ENCODE measurements around the gene RNF225. TPM values are rescaled to one million over a fixed set of nuclear protein-coding genes. Genes with fewer than 3 reads are reported as not detected.

Gene RNF225
- total RNA-seq, 1 donor from 2014 or later: 0.36 TPM

DNA sequence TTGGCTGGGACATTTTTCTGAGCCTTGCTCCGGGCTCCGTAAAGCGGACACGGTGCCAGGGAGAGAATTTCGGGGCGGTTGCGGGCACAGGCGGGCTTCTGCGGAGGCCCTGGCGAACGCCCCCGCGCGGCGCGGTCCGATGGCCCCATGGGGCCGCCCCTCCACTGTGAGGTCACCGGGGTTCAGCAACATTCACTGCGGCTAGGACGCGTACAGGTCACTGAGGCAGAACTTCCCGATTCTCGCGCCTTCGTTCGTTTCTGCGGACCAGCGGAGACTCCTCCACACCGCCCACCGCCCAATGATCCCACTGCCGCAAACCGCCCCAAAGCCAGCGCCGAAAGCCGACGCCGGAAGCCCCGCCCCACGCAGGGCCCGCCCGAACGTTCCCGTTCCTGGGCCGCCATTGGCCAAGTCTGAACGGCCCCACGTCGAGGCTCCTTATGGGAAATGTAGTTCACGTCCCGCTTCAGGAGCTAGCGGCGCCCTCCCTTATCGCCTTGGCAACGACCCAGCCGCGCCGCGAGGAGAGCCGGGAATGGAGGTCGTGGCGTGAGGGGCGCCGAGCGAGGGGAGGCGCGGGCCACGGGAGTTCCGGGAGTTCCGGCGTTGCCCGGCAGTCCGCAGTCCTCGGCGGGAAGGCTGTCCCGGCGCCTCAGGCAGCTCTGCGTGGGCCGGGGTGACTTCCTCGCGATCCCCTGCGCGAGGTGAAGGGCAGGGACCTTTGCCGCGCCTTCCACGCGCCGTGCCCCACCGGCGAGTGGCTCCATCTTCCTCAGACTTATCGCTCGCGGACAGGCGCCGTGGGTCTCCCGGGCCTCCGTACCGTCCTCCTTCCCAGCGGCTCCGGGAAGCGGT, 12.9 kb downstream of the RNF225 start, which contains the start of gene ZNF584:
Gene ZNF584, plus strand, starts transcription at position 498 of the 858 bp plus-strand sequence. CDS start 499 bp downstream, outside the sequence.
- DNase-seq (ENCODE audit: low read depth): peak; percentile 85
- Histone ChIP-seq H3K36me3 (ENCODE audit: insufficient read depth, low read length) (no peaks in the 10 kb centered on the region), H3K27me3 (ENCODE audit: insufficient read depth, low read length) (no peaks in the 10 kb centered on the region), H3K4me2 (ENCODE audit: low read length) (peak within 1 kb of the TSS; percentile 93), H3K27ac (ENCODE audit: low read depth, low read length) (peak within 1 kb of the TSS; percentile 74), H3K9ac (ENCODE audit: low read length) (peak within 1 kb of the TSS; percentile 86), H3K9me3 (ENCODE audit: insufficient read depth, low read depth, low read length) (no peaks in the 10 kb centered on the region), H3K79me2 (ENCODE audit: insufficient read depth, low read length) (peaks cover 32% of the 10 kb centered on the region), H4K20me1 (ENCODE audit: insufficient read depth, low read length) (no peaks in the 10 kb centered on the region), H3K4me3 (ENCODE audit: insufficient read depth, low read depth, low read length) (peak within 1 kb of the TSS; percentile 75), H2AFZ (ENCODE audit: low read depth, low read length) (peak within 1 kb of the TSS; percentile 98), H3K4me1 (ENCODE audit: insufficient read depth, low read length) (peaks cover 15% of the 10 kb centered on the region)
- Mint-ChIP-seq H3K27me3 (ENCODE audit: low read depth, unreplicated experiment) (no peaks in the 10 kb centered on the region), H3K27ac (ENCODE audit: unreplicated experiment) (peak within 1 kb of the TSS; percentile 83), H3K9me3 (ENCODE audit: unreplicated experiment) (no peaks in the 10 kb centered on the region), H3K36me3 (ENCODE audit: low read depth, unreplicated experiment) (no peaks in the 10 kb centered on the region), H3K4me3 (ENCODE audit: unreplicated experiment) (peak within 1 kb of the TSS; percentile 90), H3K4me1 (ENCODE audit: low read depth, unreplicated experiment) (peaks cover 3% of the 10 kb centered on the region)
- no peak for TF ChIP-seq EZH2 (IDR thresholded peaks at IDR 0.05; ENCODE audit: insufficient read depth, low read length)
- TF ChIP-seq, protein P1, sequence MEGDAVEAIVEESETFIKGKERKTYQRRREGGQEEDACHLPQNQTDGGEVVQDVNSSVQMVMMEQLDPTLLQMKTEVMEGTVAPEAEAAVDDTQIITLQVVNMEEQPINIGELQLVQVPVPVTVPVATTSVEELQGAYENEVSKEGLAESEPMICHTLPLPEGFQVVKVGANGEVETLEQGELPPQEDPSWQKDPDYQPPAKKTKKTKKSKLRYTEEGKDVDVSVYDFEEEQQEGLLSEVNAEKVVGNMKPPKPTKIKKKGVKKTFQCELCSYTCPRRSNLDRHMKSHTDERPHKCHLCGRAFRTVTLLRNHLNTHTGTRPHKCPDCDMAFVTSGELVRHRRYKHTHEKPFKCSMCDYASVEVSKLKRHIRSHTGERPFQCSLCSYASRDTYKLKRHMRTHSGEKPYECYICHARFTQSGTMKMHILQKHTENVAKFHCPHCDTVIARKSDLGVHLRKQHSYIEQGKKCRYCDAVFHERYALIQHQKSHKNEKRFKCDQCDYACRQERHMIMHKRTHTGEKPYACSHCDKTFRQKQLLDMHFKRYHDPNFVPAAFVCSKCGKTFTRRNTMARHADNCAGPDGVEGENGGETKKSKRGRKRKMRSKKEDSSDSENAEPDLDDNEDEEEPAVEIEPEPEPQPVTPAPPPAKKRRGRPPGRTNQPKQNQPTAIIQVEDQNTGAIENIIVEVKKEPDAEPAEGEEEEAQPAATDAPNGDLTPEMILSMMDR (IDR thresholded peaks at IDR 0.05; ENCODE audit: insufficient read depth, low read depth, low read length): no peak
- no peak for FAIRE-seq

DNA sequence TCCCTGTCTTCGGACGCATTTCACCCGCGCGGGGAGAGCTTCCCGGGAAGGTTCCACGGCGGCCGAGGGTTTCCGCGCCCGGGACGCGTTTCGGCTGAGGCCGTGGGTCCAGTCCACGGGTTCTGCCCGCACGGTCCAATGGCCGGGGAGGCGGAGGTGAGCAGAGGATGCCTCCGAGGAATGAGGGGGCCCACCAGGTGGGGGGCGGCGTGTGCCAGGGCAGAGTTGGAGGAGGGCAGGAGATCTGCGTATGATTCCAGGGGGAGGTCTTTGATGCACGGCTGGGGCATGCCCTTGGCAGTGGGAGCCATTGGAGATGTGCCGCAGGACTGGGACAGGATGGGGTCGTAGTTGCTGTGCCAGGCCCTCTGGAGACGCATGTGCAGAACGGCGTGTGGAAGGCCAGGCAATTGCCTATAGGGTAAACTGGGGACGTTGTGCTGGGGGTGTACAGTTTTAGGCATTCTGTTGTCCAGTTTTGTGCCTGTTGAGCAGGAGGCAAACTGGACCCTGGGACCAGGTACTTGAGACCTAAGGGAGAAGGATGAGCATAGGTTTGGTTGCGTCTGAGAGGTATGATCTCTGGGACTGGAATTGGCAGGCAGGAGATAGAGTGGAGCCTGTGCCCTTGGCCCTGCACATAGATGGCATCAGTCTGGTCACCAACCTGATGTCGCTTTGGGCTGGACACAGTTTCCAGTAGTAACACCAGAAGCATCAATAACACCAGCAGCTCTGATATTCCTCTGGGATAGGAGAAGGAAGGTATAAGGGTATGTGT, 13.7 kb downstream of the RNF225 start:
- H3K36me3 Mint-ChIP-seq (ENCODE audit: low read depth, unreplicated experiment): peaks cover 1% of the 10 kb centered on the region
- DNase-seq (ENCODE audit: low read depth): no peak
- H3K4me1 ChIP-seq (ENCODE audit: insufficient read depth, low read length): peaks cover 15% of the 10 kb centered on the region
- peak overlapping the region; percentile 86 for H3K9ac ChIP-seq (ENCODE audit: low read length)
- H3K79me2 ChIP-seq (ENCODE audit: insufficient read depth, low read length): peaks cover 32% of the 10 kb centered on the region
- H3K27ac Mint-ChIP-seq (ENCODE audit: unreplicated experiment): peak overlapping the region; percentile 34
- H3K4me3 ChIP-seq (ENCODE audit: insufficient read depth, low read depth, low read length): peak overlapping the region; percentile 75
- peak overlapping the region; percentile 98 for H2AFZ ChIP-seq (ENCODE audit: low read depth, low read length)
- no peak for TF ChIP-seq EZH2 (IDR thresholded peaks at IDR 0.05; ENCODE audit: insufficient read depth, low read length)
- TF ChIP-seq, protein P1 (IDR thresholded peaks at IDR 0.05; ENCODE audit: insufficient read depth, low read depth, low read length): no peak
- no peak for FAIRE-seq
- no peaks in the 10 kb centered on the region for H3K27me3 Mint-ChIP-seq (ENCODE audit: low read depth, unreplicated experiment)
- H4K20me1 ChIP-seq (ENCODE audit: insufficient read depth, low read length): no peaks in the 10 kb centered on the region
- H3K9me3 ChIP-seq (ENCODE audit: insufficient read depth, low read depth, low read length): no peaks in the 10 kb centered on the region
- H3K4me1 Mint-ChIP-seq (ENCODE audit: low read depth, unreplicated experiment): peaks cover 3% of the 10 kb centered on the region
- H3K9me3 Mint-ChIP-seq (ENCODE audit: unreplicated experiment): no peaks in the 10 kb centered on the region
- peak overlapping the region; percentile 90 for H3K4me3 Mint-ChIP-seq (ENCODE audit: unreplicated experiment)
- no peaks in the 10 kb centered on the region for H3K27me3 ChIP-seq (ENCODE audit: insufficient read depth, low read length)
- no peaks in the 10 kb centered on the region for H3K36me3 ChIP-seq (ENCODE audit: insufficient read depth, low read length)
- peak overlapping the region; percentile 93 for H3K4me2 ChIP-seq (ENCODE audit: low read length)
- peak overlapping the region; percentile 74 for H3K27ac ChIP-seq (ENCODE audit: low read depth, low read length)
